GM18909 (cell line): ENCODE results near the gene GLT8D1.
"Not testable (repeated sequence)": the region's sequence is repeated elsewhere in the genome, so short reads cannot be mapped to it uniquely, and the experiment has no call there.

Experiments used
- ATAC-seq: cut with Tn5 transposase; IDR thresholded peaks from one replicate; pipeline ENCODE4 v1.9.1; 2021; ENCODE audit warnings: mild to moderate bottlenecking; ENCODE audit not compliant: unreplicated experiment, poor library complexity

Gene GLT8D1

DNA sequence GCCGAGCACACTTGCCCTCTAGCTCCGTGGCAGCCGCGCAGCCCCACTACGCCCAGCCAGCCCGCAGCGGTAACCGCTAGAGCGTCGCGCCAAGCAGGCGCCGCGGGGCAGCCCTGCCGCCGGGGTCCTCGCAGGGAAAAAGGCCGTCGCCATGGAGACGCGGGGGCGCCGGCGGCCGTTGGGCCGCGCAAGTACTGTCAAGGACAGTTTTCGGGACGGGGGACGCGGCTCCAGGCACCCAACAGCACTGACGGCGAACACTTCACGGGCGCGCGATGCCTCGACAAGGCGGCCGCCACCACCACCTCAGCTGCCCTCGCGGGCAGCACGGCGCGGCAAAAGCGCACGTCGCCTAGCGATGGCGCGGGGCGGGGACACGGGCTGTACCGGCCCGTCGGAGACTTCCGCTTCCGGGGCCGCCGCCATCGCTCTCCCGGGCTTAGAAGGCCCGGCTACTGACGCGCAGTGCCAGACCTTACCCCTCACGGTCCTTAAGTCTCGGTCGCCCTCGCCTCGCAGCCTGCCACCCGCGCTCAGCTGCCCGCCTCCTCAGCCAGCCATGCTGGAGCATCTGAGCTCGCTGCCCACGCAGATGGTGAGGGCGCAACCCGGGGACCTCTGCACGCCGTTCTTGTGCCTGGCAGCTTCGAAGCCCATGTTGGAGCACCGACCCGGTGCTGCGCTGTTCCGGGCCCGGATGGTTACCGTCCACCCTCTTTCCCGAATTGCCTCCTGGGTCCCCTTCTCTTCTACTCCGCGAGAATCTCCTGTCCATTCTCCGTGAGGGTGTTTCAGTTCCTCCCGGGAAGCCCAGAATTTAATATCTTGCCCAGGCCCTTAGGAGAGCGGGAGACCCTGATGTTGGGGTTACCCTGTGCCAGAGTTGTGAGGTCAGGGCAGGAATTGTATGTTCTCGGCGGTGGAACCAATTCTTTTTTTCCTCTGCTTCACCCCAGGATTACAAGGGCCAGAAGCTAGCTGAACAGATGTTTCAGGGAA lies at the start of gene GLT8D1, which contains the start of gene SPCS1:
Gene GLT8D1, minus strand, starts transcription at position 104 of the 999 bp plus-strand sequence. CDS start 5,331 bp downstream, outside the sequence.
Gene SPCS1, plus strand, starts transcription at position 419 of the 999 bp plus-strand sequence. Its CDS starts 141 bp downstream, at position 560.
- peak; percentile 82 for ATAC-seq

- ATAC-seq, result no peak
Measured at GRCh38 chr3:52754373-52754772, 48.8 kb upstream of the GLT8D1 start.

GRCh38 chr3:52752045-52752660 lies 46.6 kb upstream of the GLT8D1 start:
- no peak for ATAC-seq

DNA sequence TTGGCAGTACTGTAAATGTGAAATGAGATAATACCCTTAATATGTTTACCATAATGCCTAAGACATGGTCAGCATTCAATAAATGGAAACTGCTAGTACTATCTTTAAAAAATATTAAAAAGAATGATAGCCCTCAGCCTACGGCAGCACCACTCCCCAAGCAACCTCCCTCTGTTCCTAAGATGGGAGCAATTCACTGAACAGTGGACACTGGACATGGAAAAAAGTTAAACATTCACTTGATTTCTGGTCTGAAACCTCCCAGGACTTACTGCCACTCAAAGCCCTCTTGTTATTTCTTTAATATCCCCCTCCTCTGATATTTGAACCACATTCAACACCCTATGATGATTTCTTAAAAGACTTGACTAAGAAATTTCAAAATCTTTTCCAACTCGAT lies 38.1 kb upstream of the GLT8D1 start:
- no peak for ATAC-seq

DNA sequence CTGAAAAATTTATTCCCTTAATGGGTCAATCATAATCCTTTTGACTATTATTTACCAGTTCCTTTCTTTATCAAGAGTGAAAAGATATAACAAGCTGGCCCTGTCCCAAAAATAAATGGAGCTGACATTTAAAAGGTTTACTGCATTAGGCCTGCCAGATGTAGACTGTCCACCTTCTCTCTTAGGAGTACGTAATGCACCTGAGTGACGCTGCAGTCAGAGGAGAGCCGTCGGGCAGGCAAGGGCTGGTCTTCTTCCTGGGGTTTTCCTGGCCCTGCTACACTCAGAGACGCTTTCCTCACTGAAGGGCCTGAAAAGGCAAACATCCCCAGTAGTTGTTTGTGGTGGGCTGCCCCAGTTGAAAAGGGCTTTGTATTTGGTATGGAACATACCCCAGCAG lies 37.6 kb upstream of the GLT8D1 start:
- ATAC-seq, result no peak

DNA sequence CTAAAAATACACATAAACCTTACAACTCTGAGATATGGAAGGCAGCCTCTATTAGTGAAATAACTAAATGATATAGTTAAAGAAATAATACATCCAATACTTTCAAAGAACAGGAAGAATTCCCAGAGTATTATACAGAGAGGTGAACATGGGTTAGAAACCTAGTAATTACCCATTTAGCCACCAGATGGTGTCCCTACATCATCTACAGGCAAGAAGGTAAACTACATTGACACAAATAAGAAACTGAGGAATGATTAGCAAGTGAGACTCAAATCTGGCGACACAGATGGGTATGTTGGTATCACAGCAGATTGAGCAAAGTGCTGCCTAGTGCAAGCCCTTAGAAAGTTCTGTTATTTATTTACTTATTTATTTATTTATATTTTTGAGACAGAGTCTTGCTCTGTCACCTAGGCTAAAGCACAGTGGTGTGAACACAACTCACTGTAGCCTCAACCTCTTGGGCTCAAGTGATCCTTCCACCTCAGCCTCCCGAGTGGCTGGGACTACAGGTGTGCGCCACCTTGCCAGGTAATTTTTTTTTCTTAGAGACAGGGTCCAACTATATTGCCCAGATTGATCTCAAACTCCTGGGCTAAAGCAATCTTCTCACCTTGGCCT lies 36.9 kb upstream of the GLT8D1 start:
- no peak for ATAC-seq

GRCh38 chr3:52739730-52740129 lies 34.1 kb upstream of the GLT8D1 start:
- ATAC-seq, result no peak

DNA sequence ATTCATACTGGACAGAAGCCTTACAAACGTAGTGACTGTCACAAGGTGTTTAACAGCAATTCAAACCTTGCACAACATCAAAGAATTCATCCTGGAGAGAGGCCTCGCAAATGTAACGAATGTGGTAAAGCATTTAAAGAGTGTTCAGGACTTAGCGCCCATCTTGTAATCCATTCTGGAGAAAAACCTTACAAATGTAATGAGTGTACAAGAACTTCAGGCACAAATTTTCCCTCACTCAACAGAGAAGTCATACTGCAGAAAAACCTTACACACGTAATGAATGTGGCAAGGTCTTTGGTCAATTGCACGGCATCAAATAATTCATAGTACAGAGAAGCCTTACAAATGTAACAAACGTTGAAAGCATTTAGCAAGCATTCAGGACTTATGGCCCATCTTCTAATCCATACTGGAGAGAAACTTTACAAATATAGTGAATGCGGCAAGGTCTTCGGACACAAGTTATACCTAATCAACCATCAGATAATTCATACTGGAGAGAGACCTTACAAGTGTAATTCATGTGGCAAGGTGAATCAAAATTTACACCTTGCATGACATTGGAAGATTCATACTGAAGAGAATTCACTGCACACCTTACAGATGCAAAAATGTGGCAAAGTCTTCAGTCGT lies 27.8 kb upstream of the GLT8D1 start:
- no peak for ATAC-seq

- no peak for ATAC-seq
Measured at GRCh38 chr3:52731590-52731989, 26.0 kb upstream of the GLT8D1 start.

- ATAC-seq, result no peak
Measured at GRCh38 chr3:52730681-52731080, 25.1 kb upstream of the GLT8D1 start.

- not testable (repeated sequence) for ATAC-seq
Measured at GRCh38 chr3:52728753-52729152, 23.2 kb upstream of the GLT8D1 start.

DNA sequence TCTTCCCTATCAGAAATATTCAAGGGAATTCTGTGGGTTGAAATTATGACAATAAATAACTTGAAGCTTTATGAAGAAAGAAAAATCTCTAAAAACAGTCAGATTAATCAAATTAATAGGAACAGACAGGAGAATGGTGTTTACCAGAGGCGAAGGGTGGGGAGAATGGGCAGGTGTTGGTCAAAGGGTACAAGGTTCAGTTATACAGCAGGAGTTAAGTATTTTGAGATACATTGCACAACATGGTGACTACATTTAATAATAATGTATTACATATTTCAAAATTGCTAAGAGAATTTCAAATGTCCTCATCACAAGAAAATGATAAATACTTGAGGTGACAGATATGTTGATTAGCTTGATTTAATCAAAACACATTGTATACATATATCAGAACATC lies 18.9 kb upstream of the GLT8D1 start:
- ATAC-seq, result no peak

DNA sequence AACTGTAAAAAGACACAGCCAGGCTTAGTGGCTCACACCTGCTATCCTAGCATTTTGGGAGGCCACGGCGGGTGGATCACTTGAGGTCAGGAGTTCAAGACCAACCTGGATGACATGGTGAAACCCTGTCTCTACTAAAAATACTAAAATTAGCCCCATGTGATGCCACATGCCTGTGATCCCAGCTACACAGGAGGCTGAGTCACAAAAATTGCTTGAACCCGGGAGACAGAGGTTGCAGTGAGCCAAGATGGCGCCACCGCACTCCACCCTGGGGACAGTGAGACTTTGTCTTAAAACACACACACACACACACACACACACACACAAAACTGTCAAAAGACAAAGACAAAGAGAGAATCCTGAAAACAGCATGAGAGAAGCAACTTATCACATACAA lies 18.3 kb upstream of the GLT8D1 start:
- ATAC-seq, result no peak

DNA sequence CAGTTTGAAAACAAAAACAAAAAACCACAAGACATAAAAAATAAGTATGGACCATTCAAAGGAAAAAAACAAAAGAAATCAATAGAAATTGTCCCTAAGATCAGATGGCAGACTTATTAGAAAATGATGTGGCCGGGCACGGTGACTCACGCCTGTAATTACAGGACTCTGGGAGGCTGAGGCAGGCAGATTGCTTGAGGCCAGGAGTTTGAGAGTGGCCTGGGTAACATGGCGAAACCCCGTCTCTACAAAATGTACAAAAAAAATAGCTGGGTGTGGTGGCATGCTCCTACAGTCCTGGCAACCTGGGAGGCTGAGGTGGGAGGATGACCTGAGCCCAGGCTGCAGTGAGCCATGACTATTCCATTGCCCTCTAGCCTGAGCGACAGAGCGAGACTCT lies 16.9 kb upstream of the GLT8D1 start:
- ATAC-seq, result no peak

DNA sequence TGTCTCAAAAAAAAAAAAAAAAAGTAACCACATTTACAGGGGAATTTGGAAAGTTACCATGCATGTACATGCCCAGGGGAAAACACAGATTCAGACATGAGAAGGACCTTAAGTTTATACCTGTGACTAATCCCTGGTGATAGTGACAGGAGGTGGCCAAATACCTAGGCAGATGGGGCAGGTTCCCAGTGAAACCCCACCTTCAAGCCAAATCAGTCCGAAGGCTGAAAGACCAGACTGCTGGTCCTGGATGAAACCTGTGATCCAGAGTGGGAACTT lies 16.1 kb upstream of the GLT8D1 start:
- ATAC-seq, result no peak

GRCh38 chr3:52721002-52721729 lies 15.6 kb upstream of the GLT8D1 start:
- no peak for ATAC-seq

- ATAC-seq, result no peak
Measured at GRCh38 chr3:52719618-52720017, 14.0 kb upstream of the GLT8D1 start.

DNA sequence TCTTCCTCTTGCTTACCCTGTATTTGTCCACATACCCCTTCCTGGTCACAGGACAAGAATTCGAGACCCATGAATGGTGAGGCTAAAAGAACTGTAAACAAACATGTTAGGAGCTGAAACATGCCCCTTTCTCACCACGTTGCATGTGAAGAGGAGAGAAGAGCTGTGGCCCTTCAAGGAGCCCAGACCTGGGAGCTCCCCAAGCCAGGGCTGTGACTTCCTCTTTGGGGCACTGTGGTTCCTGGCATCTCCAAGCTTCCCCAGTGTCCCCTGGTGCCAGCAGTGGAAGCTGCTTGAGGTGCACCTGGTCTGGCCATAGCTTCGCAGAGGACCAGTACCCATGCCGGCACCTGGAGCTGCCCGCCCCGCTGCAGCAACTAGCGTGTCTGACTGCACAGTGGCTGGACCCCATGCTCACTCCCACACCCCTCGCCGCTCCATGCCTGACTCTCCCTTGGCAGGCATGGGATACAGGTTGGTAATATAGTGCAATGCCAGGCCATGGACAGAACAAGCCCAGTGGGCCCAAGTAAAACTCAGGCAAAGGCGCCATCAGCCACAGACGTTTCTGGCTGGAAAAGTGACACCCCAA lies 10.2 kb upstream of the GLT8D1 start:
- no peak for ATAC-seq
